Coronary artery (tissue), 2 donors: ENCODE results near the gene CNN3.
"Not testable (repeated sequence)": the region's sequence is repeated elsewhere in the genome, so short reads cannot be mapped to it uniquely, and the experiment has no call there.

Experiments
- DNase-seq: peaks from one replicate; pipeline ENCODE4 v3.0.0-alpha.2; 2017; ENCODE audit warnings: low spot score
- H3K27ac ChIP-seq, 2 donors: fragments of 200-600 bp; sonication (generic); one replicate each; pipeline ENCODE4 v1.5.1; 2016 to 2019
- H3K4me3 ChIP-seq: fragments of 200-600 bp; sonication (generic); 2 replicates; pipeline ENCODE4 v1.5.1; 2016; ENCODE audit warnings: mild to moderate bottlenecking, moderate library complexity
- TF ChIP-seq, protein P1 (sequence below): fragments of 200-600 bp; sonication (generic); IDR thresholded peaks from one replicate; pipeline ENCODE4 v1.5.1; 2019; ENCODE audit warnings: antibody characterized with exemption

CNN3 gene

DNA sequence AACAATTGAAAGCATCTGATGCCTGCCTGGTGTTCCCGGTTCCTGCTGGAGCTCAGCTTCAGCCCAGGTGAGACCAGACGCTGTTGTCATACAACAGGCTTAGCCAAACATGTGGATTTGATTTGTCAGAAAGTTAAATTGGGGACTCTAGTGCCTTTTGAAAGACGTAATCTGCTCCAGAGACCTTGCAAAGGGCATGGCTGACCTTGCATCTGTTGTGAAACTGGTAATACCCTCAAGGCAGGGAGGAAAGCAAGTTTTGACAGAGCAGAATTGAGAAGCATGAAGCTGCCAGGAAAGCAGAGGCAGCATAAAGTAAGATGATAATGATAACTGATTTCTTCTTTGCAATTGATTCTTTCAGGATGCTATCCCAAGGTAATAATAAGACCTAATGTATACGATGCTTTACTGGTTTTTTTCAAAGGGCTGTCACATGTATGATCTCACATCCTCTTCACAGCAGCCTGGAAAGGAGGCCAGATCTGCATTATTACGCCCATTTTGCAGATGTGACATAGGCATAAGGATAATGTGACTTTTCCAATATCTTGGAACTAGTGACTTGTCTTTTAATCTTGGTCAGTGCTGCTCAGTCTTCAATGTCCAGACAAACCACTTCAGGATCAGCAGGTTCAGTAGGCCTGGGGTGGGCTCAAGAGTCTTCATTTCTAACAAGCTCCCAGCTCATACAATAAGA is 24.7 kb upstream of the CNN3 start:
- no peak for DNase-seq
- TF ChIP-seq, protein P1, sequence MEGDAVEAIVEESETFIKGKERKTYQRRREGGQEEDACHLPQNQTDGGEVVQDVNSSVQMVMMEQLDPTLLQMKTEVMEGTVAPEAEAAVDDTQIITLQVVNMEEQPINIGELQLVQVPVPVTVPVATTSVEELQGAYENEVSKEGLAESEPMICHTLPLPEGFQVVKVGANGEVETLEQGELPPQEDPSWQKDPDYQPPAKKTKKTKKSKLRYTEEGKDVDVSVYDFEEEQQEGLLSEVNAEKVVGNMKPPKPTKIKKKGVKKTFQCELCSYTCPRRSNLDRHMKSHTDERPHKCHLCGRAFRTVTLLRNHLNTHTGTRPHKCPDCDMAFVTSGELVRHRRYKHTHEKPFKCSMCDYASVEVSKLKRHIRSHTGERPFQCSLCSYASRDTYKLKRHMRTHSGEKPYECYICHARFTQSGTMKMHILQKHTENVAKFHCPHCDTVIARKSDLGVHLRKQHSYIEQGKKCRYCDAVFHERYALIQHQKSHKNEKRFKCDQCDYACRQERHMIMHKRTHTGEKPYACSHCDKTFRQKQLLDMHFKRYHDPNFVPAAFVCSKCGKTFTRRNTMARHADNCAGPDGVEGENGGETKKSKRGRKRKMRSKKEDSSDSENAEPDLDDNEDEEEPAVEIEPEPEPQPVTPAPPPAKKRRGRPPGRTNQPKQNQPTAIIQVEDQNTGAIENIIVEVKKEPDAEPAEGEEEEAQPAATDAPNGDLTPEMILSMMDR = no peak
- no peak overlapping the region for H3K27ac ChIP-seq
- no peak overlapping the region for H3K4me3 ChIP-seq

DNA sequence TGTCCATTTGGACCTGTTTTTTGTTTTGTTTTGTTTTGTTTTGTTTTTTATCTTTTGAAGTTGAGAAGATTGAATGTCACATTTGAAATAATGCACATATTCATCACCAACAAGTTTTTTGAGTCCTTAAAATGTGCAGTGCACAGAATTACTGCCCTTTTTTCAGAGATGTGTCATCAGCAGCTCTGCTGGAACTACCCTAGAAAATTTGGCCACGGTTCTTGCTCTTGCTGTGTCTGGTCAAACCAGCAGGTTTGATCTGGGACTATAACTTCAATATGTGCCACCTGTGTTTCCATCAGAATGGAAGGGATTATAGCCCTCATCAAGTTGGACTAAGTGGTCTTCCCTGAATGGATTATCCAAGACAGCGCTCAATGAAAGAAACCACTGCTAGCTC is 24.1 kb upstream of the CNN3 start:
- TF ChIP-seq, protein P1 = no peak
- H3K4me3 ChIP-seq = no peak overlapping the region
- no peak for DNase-seq
- H3K27ac ChIP-seq = no peak overlapping the region

DNA sequence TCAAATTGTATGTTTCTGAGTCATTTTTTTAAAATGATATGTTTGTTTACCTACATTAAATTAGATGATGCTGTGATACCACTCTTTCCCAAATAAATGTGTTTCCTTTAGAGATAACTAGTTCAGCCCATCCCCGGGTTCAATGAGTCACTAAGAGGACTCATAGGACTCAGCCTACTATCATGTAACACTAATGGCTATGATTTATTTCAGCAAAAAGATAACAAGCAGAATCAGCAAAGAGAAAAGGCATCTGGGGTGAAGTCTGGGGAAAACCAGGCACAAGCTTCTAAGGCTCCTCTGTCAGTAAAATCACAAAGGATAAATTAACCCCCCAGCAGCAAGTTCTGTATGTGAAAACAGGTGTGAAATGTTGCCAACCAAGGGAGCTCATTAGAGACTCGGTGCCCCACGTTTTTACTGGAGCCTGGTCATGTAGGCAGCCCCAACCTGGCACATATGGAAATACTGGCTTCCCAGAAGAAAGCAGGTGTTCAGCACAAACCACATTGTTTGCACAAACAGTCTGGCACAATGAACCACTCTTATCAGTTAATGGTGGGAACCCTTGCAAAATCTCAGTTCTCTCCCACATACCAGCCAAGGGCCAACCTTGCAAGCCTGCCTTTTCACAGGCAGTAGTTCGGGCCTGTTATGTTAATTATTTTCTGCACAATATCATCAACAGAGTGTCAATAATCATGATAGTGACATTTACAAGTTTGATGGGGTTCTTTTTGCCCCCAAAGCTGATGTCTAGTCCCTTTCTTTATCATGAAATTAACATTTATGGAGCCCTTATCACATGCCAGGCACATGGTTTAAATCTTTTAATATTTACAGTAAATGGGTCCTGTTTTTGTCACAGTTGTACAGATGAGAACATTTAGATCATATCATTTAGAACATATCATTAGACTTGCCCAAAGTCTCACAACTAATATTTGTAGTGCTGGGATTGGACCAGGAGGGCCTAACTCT is 23.1 kb upstream of the CNN3 start:
- TF ChIP-seq, protein P1 = no peak
- no peak for DNase-seq
- no peak overlapping the region for H3K27ac ChIP-seq
- no peak overlapping the region for H3K4me3 ChIP-seq

DNA sequence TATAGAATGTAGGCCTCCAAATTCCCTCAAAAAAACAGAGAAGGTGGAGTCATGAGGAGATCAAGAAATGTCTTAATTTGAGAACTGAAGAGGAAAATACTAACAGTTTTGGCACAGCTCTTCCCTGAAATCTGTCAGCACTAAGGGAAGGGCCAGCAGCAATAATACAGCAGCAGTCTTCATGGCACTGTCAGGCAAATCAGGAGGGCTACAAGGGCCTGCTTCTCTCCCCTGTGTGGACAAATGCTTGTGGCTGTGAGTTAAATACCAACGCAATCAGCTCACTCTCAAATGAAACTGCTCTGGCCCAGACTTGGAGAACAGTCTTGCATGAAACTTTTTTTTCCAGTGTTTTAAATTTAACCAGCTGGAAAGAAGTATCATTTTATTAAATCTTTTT is 20.5 kb upstream of the CNN3 start:
- DNase-seq = no peak
- no peak overlapping the region for H3K4me3 ChIP-seq
- TF ChIP-seq, protein P1 = no peak
- peak overlapping the region; percentile 6 to 76 for H3K27ac ChIP-seq

DNA sequence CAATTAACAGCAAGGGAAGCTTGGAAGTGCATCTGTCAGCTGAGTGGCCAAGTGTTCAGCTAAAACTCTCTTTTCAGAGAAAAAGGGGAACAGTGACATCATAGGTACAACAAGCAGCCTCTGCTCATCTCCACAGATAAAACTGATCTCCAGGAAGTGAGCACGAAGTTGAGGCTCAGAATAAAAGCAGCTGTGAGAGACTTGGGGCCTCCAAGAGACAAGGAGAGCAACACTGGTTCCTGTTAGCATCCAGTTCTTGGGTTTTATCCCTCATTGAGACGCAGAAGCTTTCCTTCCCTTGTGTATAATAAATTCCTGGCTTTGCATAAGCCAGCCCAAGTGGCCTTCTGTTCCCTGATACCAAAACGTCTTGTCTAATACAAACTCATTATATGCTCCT is 20.0 kb upstream of the CNN3 start:
- DNase-seq = no peak
- TF ChIP-seq, protein P1 = no peak
- H3K27ac ChIP-seq = peak overlapping the region in 1 of 2 donors; percentile 76
- H3K4me3 ChIP-seq = no peak overlapping the region

DNA sequence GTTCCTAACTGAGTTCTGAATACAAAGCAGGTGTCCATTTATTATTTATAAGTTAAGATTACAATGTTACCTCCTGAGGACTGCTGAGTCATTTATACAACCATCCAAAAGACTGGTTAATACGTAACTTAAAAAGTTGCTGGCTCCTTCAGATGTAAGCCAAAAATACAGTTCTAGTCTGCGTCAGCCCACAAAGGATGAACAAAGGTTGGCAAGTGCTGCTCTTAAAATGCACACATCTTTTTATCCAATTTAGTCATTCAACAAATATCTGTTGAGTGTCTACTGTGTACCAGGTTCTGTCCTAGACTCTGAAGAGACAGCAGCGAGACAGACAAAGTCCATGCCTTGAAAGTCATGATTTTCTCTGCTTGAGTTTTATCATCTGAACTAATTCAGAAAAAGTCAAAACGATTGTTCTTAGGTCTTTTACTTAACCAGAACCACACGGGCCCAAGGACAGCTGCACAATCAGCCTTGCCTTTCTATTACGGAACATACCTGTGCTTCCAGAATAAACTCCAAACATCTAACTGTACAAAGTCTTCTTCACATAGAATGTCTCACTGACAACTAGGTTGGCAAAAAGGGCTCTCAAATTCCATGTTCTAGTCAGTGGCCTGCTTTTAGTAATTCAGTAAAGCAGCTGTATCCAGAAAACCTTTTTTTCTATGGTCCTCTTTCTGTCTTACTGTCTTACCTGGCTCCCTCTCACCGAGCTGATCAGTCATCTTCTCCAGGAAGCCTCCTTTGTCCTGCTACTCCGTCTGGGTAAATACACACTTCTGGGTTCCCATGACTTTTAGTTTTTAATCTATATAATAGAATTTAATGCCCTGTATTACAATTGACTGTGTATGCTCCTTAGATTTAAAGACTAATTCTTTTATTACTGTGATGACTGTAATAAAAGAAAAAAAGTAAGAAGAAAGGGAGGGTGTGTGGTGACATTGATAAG is 15.5 kb upstream of the CNN3 start:
- no peak for DNase-seq
- Histone ChIP-seq H3K4me3 (no peak overlapping the region), H3K27ac (no peak overlapping the region)
- TF ChIP-seq, protein P1 = no peak

DNA sequence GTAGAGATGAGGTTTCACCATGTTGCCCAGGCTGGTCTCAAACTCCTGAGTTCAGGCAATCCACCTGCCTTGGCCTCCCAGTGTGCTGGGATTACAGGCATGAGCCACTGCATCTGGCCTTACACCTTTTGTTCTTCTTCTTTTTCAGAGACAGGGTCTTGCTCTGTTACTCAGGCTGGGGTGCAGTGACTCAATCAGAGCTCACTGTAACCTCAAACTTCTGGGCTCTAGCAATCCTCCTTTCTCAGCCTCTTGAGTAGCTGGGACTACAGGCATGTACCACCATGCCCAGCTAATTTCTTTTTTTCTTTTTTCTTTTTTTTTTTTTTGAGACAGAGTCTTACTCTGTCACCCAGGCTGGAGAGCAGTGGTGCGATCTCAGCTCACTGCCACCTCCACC is 14.6 kb upstream of the CNN3 start:
- not testable (repeated sequence) for H3K4me3 ChIP-seq, DNase-seq, H3K27ac ChIP-seq
